Tibial nerve (tissue), 4 donors: ENCODE measurements around the gene ALDOC.

Experiments
- EP300 ChIP-seq, 2 donors: sonication (generic); formaldehyde crosslinking; IDR thresholded peaks; one replicate each; pipeline ENCODE4 v1.6.1; 2017; ENCODE audit warnings: antibody characterized with exemption in 2 of 2, mild to moderate bottlenecking in 1 of 2
- POLR2A ChIP-seq, 2 donors: fragments of 450-650 bp; IDR thresholded peaks; one replicate each; pipeline ENCODE4 v1.6.1; 2017; ENCODE audit warnings: antibody characterized with exemption in 2 of 2, mild to moderate bottlenecking in 2 of 2, moderate library complexity in 2 of 2
- TF ChIP-seq, protein P1 (sequence below), 5 experiments: fragments of 200-600 bp in 3 of 5; fragments of 450-650 bp in 2 of 5; sonication (generic) in 3 of 5; IDR thresholded peaks; one replicate each; pipeline ENCODE4 v1.5.1; 2016 to 2019; ENCODE audit warnings: antibody characterized with exemption in 5 of 5, mild to moderate bottlenecking in 3 of 5, moderate library complexity in 2 of 5

GRCh38 chr17:28573521-28573920 lies 3.2 kb downstream of the ALDOC start:
- TF ChIP-seq, protein P1, sequence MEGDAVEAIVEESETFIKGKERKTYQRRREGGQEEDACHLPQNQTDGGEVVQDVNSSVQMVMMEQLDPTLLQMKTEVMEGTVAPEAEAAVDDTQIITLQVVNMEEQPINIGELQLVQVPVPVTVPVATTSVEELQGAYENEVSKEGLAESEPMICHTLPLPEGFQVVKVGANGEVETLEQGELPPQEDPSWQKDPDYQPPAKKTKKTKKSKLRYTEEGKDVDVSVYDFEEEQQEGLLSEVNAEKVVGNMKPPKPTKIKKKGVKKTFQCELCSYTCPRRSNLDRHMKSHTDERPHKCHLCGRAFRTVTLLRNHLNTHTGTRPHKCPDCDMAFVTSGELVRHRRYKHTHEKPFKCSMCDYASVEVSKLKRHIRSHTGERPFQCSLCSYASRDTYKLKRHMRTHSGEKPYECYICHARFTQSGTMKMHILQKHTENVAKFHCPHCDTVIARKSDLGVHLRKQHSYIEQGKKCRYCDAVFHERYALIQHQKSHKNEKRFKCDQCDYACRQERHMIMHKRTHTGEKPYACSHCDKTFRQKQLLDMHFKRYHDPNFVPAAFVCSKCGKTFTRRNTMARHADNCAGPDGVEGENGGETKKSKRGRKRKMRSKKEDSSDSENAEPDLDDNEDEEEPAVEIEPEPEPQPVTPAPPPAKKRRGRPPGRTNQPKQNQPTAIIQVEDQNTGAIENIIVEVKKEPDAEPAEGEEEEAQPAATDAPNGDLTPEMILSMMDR (IDR thresholded peaks at IDR 0.05) = no peak
- TF ChIP-seq EP300 (IDR thresholded peaks at IDR 0.05) (no peak), POLR2A (IDR thresholded peaks at IDR 0.05) (no peak)
